Mesenchymal stem cell (in vitro differentiated cells and primary cell): Measurements from ENCODE around the gene GRK2.

ENCODE experiments used
- DNase-seq: peaks from one replicate; pipeline ENCODE4 v3.0.0-alpha.2; 2013
- H2AFZ ChIP-seq: one replicate; pipeline ENCODE4 v1.6.1; 2013; ENCODE audit warnings: low read depth, mild to moderate bottlenecking, control low read depth, inconsistent platforms, low read length, moderate library complexity
- H2AK5ac ChIP-seq: 2 replicates; pipeline ENCODE4 v1.6.1; 2013; ENCODE audit warnings: low read length, moderate library complexity, mild to moderate bottlenecking, inconsistent platforms; ENCODE audit not compliant: severe bottlenecking
- H2BK120ac ChIP-seq: one replicate; pipeline ENCODE4 v1.6.1; 2013; ENCODE audit warnings: low read depth, mild to moderate bottlenecking, inconsistent platforms, low read length, moderate library complexity
- H2BK12ac ChIP-seq, 2 experiments: one replicate each; pipeline ENCODE4 v1.6.1; 2013; ENCODE audit warnings: inconsistent platforms in 2 of 2, low read length in 2 of 2, mild to moderate bottlenecking in 2 of 2, moderate library complexity in 2 of 2, control low read depth in 1 of 2
- H2BK15ac ChIP-seq: one replicate; pipeline ENCODE4 v1.6.1; 2013; ENCODE audit warnings: mild to moderate bottlenecking, low read depth, inconsistent platforms; ENCODE audit not compliant: poor library complexity, severe bottlenecking
- H2BK5ac ChIP-seq: 2 replicates; pipeline ENCODE4 v1.6.1; 2013; ENCODE audit warnings: low read depth, mild to moderate bottlenecking, low read length, control low read depth, inconsistent platforms; ENCODE audit not compliant: poor library complexity, severe bottlenecking
- H3K14ac ChIP-seq, 2 experiments: one replicate each; pipeline ENCODE4 v1.6.1; 2013; ENCODE audit warnings: inconsistent platforms in 2 of 2, low read length in 2 of 2, control low read depth in 1 of 2, mild to moderate bottlenecking in 1 of 2, moderate library complexity in 1 of 2
- H3K18ac ChIP-seq, 2 experiments: one replicate each; pipeline ENCODE4 v1.6.1; 2013; ENCODE audit warnings: inconsistent platforms in 2 of 2, low read length in 2 of 2, control low read depth in 1 of 2, low read depth in 1 of 2, mild to moderate bottlenecking in 1 of 2
- H3K23ac ChIP-seq, 2 experiments: one replicate each; pipeline ENCODE4 v1.6.1; 2013; ENCODE audit warnings: inconsistent platforms in 2 of 2, low read length in 2 of 2, mild to moderate bottlenecking in 2 of 2, moderate library complexity in 2 of 2, control low read depth in 1 of 2
- H3K27ac ChIP-seq: 2 replicates; pipeline ENCODE4 v1.5.1; 2013; ENCODE audit warnings: mild to moderate bottlenecking, moderate library complexity, low read length, control low read depth, inconsistent platforms; ENCODE audit not compliant: poor library complexity, severe bottlenecking
- H3K27me3 ChIP-seq, 2 experiments: 2 replicates each; pipeline versions ENCODE4 v1.6.1 to v1.7.0; 2013; ENCODE audit warnings: low read length in 2 of 2, mild to moderate bottlenecking in 2 of 2, moderate library complexity in 2 of 2, control low read depth in 1 of 2, inconsistent platforms in 1 of 2; ENCODE audit not compliant: control insufficient read depth in 1 of 2, insufficient read depth in 1 of 2
- H3K36me3 ChIP-seq, 2 experiments: 2 replicates each; pipeline versions ENCODE4 v1.6.1 to v1.7.0; 2013; ENCODE audit warnings: low read length in 2 of 2, control low read depth in 1 of 2, inconsistent platforms in 1 of 2, low read depth in 1 of 2, mild to moderate bottlenecking in 1 of 2; ENCODE audit not compliant: insufficient read depth in 2 of 2, control insufficient read depth in 1 of 2
- H3K4ac ChIP-seq, 2 experiments: one replicate each; pipeline ENCODE4 v1.6.1; 2013; ENCODE audit warnings: inconsistent platforms in 2 of 2, low read length in 2 of 2, mild to moderate bottlenecking in 2 of 2, moderate library complexity in 2 of 2, control low read depth in 1 of 2, low read depth in 1 of 2
- H3K4me1 ChIP-seq: 2 replicates; pipeline ENCODE4 v1.6.1; 2013; ENCODE audit warnings: low read depth, low read length, control low read depth; ENCODE audit not compliant: control insufficient read depth, insufficient read depth
- H3K4me2 ChIP-seq: 2 replicates; pipeline ENCODE4 v1.6.1; 2013; ENCODE audit warnings: low read length, mild to moderate bottlenecking, inconsistent platforms; ENCODE audit not compliant: poor library complexity, severe bottlenecking
- H3K4me3 ChIP-seq, 2 experiments: 2 replicates each; pipeline versions ENCODE4 v1.5.1 to v1.7.0; 2013; ENCODE audit warnings: low read length in 2 of 2, mild to moderate bottlenecking in 2 of 2, control low read depth in 1 of 2, low read depth in 1 of 2; ENCODE audit not compliant: insufficient read depth in 1 of 2
- H3K79me1 ChIP-seq: replicated peaks from 2 replicates; pipeline ENCODE4 v1.6.1; 2013; ENCODE audit warnings: mild to moderate bottlenecking, control low read depth, low read length, inconsistent platforms; ENCODE audit not compliant: poor library complexity, severe bottlenecking
- H3K9ac ChIP-seq: 2 replicates; pipeline ENCODE4 v1.7.0; 2013; ENCODE audit warnings: mild to moderate bottlenecking, low read length, moderate library complexity
- H3K9me3 ChIP-seq: 2 replicates; pipeline ENCODE4 v1.7.0; 2013; ENCODE audit warnings: mild to moderate bottlenecking, low read length; ENCODE audit not compliant: control insufficient read depth
- H4K8ac ChIP-seq: one replicate; pipeline ENCODE4 v1.6.1; 2013; ENCODE audit warnings: inconsistent platforms, mild to moderate bottlenecking, low read length, moderate library complexity
- H4K91ac ChIP-seq: one replicate; pipeline ENCODE4 v1.6.1; 2013; ENCODE audit warnings: mild to moderate bottlenecking, low read length, inconsistent platforms
- WGBS: methylation state at CpG from one replicate; pipeline ENCODE4 v1.1.7; 2013; ENCODE audit warnings: mixed read lengths; 5-methylcytosine and 5-hydroxymethylcytosine counted together

The GRK2 gene

DNA sequence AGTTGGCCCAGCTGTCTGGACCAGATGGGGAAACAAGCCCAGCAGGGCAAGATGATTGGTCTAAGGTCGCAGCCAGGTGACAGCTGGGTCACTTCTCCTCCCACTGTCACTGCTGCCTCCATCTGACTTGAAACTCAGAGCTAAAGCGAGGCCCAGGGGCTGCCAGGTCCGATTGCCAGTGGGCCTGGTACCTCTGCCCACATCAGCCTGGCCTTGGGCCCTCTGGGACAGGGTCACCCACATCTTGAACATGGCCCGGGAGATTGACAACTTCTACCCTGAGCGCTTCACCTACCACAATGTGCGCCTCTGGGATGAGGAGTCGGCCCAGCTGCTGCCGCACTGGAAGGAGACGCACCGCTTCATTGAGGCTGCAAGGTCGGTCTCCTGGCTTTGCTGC is 42.9 kb downstream of the GRK2 start:
- no peak overlapping the region for H4K91ac ChIP-seq
- H3K23ac ChIP-seq: no peak overlapping the region
- no peak overlapping the region for H3K4me3 ChIP-seq
- H4K8ac ChIP-seq: no peak overlapping the region
- H3K14ac ChIP-seq: no peak overlapping the region
- H3K79me1 ChIP-seq: peaks cover 10% of the 10 kb centered on the region
- peaks cover 13% of the 10 kb centered on the region for H3K4me1 ChIP-seq
- no peak overlapping the region for H3K4ac ChIP-seq
- no peak overlapping the region for H3K18ac ChIP-seq
- no peak overlapping the region for H3K27ac ChIP-seq
- H2BK120ac ChIP-seq: no peak overlapping the region
- no peaks in the 10 kb centered on the region for H3K9me3 ChIP-seq
- H2BK12ac ChIP-seq: no peak overlapping the region
- no peak overlapping the region for H3K9ac ChIP-seq
- no peak overlapping the region for H2AK5ac ChIP-seq
- H2BK15ac ChIP-seq: no peak overlapping the region
- WGBS: 99% methylated on average over 11 of the region's 11 CpGs
- H3K36me3 ChIP-seq: peaks cover 21 to 59% of the 10 kb centered on the region in 2 experiments
- H2BK5ac ChIP-seq: no peak overlapping the region
- no peak for DNase-seq
- H3K27me3 ChIP-seq: no peaks in the 10 kb centered on the region
- no peak overlapping the region for H3K4me2 ChIP-seq
- H2AFZ ChIP-seq: no peak overlapping the region

DNA sequence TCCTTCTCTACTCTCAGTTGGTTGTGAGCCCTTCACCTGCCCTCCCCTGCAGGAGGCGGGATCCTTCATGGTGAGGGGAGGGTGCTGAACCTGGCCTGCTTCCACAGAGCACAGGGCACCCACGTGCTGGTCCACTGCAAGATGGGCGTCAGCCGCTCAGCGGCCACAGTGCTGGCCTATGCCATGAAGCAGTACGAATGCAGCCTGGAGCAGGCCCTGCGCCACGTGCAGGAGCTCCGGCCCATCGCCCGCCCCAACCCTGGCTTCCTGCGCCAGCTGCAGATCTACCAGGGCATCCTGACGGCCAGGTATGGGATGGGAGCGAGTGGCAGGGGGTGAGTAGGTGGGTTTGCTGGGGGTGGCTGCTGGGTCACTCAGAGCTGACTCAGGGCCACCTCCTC is 43.4 kb downstream of the GRK2 start:
- peaks cover 6% of the 10 kb centered on the region for H3K79me1 ChIP-seq
- over 99% methylated on average over 14 of the region's 14 CpGs for WGBS
- H3K4me2 ChIP-seq: no peak overlapping the region
- no peak overlapping the region for H2BK120ac ChIP-seq
- no peak overlapping the region for H3K27ac ChIP-seq
- no peak overlapping the region for H2BK15ac ChIP-seq
- H2BK5ac ChIP-seq: no peak overlapping the region
- H3K23ac ChIP-seq: no peak overlapping the region
- H3K4ac ChIP-seq: no peak overlapping the region
- peaks cover 21 to 59% of the 10 kb centered on the region in 2 experiments for H3K36me3 ChIP-seq
- no peak overlapping the region for H3K4me3 ChIP-seq
- no peak overlapping the region for H2AFZ ChIP-seq
- H3K18ac ChIP-seq: no peak overlapping the region
- H4K91ac ChIP-seq: no peak overlapping the region
- no peak for DNase-seq
- H3K4me1 ChIP-seq: peaks cover 8% of the 10 kb centered on the region
- H3K9ac ChIP-seq: no peak overlapping the region
- no peaks in the 10 kb centered on the region for H3K9me3 ChIP-seq
- H4K8ac ChIP-seq: no peak overlapping the region
- no peak overlapping the region for H2AK5ac ChIP-seq
- H2BK12ac ChIP-seq: no peak overlapping the region
- no peak overlapping the region for H3K14ac ChIP-seq
- H3K27me3 ChIP-seq: no peaks in the 10 kb centered on the region

DNA sequence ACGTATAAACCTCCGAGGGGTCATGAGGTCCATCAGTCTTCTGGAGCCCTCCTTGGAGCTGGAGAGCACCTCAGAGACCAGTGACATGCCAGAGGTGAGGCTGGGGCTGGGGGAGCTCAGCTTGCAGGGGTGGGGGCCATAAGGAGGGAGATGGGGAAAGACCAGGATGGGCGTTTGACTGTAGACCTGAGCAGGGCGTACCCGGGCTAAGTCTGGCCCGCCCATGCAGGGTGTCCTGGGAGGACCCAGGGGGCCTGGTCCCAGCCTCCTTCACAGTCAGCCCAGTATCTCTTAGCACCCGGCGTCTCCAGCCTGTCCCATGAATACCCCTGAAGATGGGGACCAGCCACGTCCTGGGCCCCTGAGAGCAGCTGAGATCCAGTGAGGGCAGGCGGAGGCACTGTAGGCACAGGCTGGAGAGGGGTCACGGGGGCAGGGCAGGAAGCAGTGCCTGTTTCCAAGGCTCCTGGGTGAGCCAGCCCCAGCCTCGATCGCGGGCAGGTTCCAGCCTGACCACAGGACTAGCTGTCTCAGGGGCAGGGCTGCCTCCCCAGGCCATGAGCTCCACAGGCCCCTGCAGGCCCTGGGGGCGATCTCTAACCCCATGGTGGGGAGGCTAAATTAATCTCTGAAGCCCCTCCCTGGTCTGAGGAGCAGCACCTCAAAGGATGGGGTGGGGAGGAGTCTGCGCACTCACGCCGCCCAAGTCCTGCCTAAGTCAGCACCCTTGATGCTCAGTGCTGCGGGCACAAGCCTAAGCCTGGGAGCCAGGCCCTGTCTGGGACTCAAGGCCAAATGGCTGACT is 44.2 kb downstream of the GRK2 start:
- Histone ChIP-seq H3K4me1 (peaks cover 2% of the 10 kb centered on the region), H4K91ac (peak overlapping the region; percentile 18), H2BK5ac (no peak overlapping the region), H4K8ac (no peak overlapping the region), H3K4ac (no peak overlapping the region), H3K4me3 (no peak overlapping the region), H3K9me3 (no peaks in the 10 kb centered on the region), H3K27ac (no peak overlapping the region), H2BK120ac (no peak overlapping the region), H2AFZ (no peak overlapping the region), H3K9ac (no peak overlapping the region), H3K79me1 (peaks cover 4% of the 10 kb centered on the region), H3K27me3 (no peaks in the 10 kb centered on the region), H3K23ac (no peak overlapping the region), H2BK12ac (peak overlapping the region in 1 of 2 experiments; percentile 16), H2BK15ac (no peak overlapping the region), H3K36me3 (peaks cover 21 to 59% of the 10 kb centered on the region in 2 experiments), H3K18ac (no peak overlapping the region), H2AK5ac (no peak overlapping the region), H3K4me2 (no peak overlapping the region), H3K14ac (peak overlapping the region in 1 of 2 experiments; percentile 14)
- DNase-seq: no peak
- WGBS: 88% methylated on average over 19 of the region's 19 CpGs

DNA sequence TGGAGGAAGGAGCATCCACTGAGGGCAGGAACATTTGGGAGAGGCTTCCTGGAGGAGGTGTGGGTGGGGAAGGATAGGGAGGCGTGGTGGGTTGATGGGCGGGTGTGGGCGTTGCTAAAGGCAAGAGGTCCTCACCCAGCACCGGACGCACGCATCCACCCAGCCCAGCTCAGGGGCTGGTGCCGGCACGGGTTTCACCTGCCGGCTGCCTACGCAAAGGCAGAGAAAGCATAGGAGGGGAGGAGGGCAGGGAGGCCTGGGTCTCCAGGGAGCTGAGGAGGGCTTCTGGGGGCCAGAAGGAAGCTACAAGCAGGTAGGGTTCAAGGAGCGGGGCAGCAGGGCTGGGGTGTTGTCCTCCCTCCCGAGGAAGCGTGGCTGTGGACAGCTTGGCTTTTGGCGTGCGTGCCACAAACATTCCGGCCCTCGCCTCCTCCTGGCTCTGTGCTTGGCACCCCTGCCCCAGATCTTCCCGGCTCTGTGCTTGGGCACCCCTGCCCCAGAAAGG is 44.8 kb downstream of the GRK2 start:
- Histone ChIP-seq H3K27me3 (no peaks in the 10 kb centered on the region), H3K9ac (no peak overlapping the region)
- WGBS: 90% methylated on average over 18 of the region's 18 CpGs

More for the DNA sequence above, 44.8 kb downstream of the GRK2 start:
- H2BK12ac ChIP-seq: peak overlapping the region in 1 of 2 experiments; percentile 16
- H4K91ac ChIP-seq: no peak overlapping the region
- H3K4me2 ChIP-seq: no peak overlapping the region
- DNase-seq: no peak
- H3K27ac ChIP-seq: no peak overlapping the region
- no peak overlapping the region for H2BK15ac ChIP-seq
- no peaks in the 10 kb centered on the region for H3K4me1 ChIP-seq
- no peak overlapping the region for H3K23ac ChIP-seq
- H3K4ac ChIP-seq: no peak overlapping the region
- H3K36me3 ChIP-seq: peaks cover 21 to 59% of the 10 kb centered on the region in 2 experiments
- H2AFZ ChIP-seq: no peak overlapping the region
- H2BK120ac ChIP-seq: no peak overlapping the region
- H4K8ac ChIP-seq: no peak overlapping the region
- H3K4me3 ChIP-seq: no peak overlapping the region
- no peak overlapping the region for H2AK5ac ChIP-seq
- H2BK5ac ChIP-seq: no peak overlapping the region
- peaks cover 4% of the 10 kb centered on the region for H3K79me1 ChIP-seq
- H3K14ac ChIP-seq: peak overlapping the region in 1 of 2 experiments; percentile 14
- no peak overlapping the region for H3K18ac ChIP-seq
- no peaks in the 10 kb centered on the region for H3K9me3 ChIP-seq
